ENCODE results near the gene HOXA9. TPM values are rescaled to one million over a fixed set of nuclear protein-coding genes. Genes with fewer than 3 reads are reported as not detected.

Gene HOXA9
- polyA plus RNA-seq, 1 donor (not counting 4 experiments of a cell fraction or from before 2014, with no cell fraction given): 28.1 TPM

DNA sequence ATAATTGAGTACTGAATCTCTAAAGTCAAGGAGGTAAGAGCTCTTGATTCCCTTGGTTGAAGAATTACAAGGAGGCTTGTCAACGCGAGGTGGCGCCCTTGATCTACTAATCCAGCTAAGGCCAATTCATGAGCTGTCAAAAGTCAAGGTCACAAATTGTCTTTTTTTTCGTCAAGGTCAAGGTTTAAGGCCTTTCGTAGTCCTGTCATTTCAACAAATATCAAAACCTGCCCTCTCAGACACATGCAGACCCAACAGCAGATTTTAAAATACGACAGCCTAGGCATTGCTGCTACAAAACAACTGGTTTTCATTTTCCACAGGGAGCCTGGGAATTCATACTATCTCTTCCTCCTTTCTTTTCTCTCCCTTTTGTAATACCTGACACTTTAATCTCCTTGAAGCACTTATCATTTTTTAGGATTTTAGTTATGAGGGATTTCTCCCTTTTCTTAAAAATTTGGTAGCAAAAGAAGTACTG is 31.0 kb upstream of the HOXA9 start:
- Histone ChIP-seq H3K9me1 (ENCODE audit: control insufficient read depth, extremely low read depth, insufficient read depth, low read length) (no peaks in the 10 kb centered on the region), H4K20me1 (ENCODE audit: control insufficient read depth, extremely low read depth, insufficient read depth, low read length) (no peaks in the 10 kb centered on the region), H3K4me3 (ENCODE audit: control insufficient read depth in 2 of 3, extremely low read depth in 1 of 3, insufficient read depth in 2 of 3, low read depth in 1 of 3, low read length in 3 of 3) (no peak overlapping the region), H2AFZ (ENCODE audit: control insufficient read depth, low read length) (no peak overlapping the region), H3K79me2 (ENCODE audit: control insufficient read depth, insufficient read depth, low read length) (no peaks in the 10 kb centered on the region), H3K27me3 (ENCODE audit: control insufficient read depth, extremely low read depth, insufficient read depth, low read length) (peaks cover 84% of the 10 kb centered on the region), H3K27ac (ENCODE audit: control insufficient read depth, insufficient read depth, low read length) (no peak overlapping the region), H3K4me2 (ENCODE audit: control insufficient read depth, extremely low read depth, insufficient read depth, low read depth, low read length) (peak overlapping the region; percentile 41), H3K9ac (ENCODE audit: control insufficient read depth, extremely low read depth, insufficient read depth, low read length) (no peak overlapping the region), H3K9me3 (ENCODE audit: control insufficient read depth, low read depth, low read length) (no peaks in the 10 kb centered on the region), H3K36me3 (ENCODE audit: control insufficient read depth in 2 of 2, extremely low read depth in 1 of 2, insufficient read depth in 2 of 2, low read length in 2 of 2) (no peaks in the 10 kb centered on the region), H3K4me1 (ENCODE audit: control insufficient read depth, extremely low read depth, insufficient read depth, low read length) (peaks cover 9% of the 10 kb centered on the region)
- TF ChIP-seq EZH2 (IDR thresholded peaks at IDR 0.05; ENCODE audit: low read length): peak; percentile 7
- TF ChIP-seq, protein P1, sequence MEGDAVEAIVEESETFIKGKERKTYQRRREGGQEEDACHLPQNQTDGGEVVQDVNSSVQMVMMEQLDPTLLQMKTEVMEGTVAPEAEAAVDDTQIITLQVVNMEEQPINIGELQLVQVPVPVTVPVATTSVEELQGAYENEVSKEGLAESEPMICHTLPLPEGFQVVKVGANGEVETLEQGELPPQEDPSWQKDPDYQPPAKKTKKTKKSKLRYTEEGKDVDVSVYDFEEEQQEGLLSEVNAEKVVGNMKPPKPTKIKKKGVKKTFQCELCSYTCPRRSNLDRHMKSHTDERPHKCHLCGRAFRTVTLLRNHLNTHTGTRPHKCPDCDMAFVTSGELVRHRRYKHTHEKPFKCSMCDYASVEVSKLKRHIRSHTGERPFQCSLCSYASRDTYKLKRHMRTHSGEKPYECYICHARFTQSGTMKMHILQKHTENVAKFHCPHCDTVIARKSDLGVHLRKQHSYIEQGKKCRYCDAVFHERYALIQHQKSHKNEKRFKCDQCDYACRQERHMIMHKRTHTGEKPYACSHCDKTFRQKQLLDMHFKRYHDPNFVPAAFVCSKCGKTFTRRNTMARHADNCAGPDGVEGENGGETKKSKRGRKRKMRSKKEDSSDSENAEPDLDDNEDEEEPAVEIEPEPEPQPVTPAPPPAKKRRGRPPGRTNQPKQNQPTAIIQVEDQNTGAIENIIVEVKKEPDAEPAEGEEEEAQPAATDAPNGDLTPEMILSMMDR (optimal IDR thresholded peaks at IDR 0.05 in 1 of 3, IDR thresholded peaks at IDR 0.05 in 1 of 3, conservative IDR thresholded peaks at IDR 0.05 in 1 of 3; ENCODE audit: extremely low read depth in 1 of 3, insufficient read depth in 2 of 3, low read length in 3 of 3): peak; percentile 62 to 90 (median 71)
- DNase-seq (ENCODE audit: low read depth, low spot score) (peak; percentile 57), FAIRE-seq (peak; percentile 93)
- dilution Hi-C loops (cut with MboI; ENCODE audit: extremely low pct_ligation_motif_present, low sequenced_read_pairs): no loop called here

DNA sequence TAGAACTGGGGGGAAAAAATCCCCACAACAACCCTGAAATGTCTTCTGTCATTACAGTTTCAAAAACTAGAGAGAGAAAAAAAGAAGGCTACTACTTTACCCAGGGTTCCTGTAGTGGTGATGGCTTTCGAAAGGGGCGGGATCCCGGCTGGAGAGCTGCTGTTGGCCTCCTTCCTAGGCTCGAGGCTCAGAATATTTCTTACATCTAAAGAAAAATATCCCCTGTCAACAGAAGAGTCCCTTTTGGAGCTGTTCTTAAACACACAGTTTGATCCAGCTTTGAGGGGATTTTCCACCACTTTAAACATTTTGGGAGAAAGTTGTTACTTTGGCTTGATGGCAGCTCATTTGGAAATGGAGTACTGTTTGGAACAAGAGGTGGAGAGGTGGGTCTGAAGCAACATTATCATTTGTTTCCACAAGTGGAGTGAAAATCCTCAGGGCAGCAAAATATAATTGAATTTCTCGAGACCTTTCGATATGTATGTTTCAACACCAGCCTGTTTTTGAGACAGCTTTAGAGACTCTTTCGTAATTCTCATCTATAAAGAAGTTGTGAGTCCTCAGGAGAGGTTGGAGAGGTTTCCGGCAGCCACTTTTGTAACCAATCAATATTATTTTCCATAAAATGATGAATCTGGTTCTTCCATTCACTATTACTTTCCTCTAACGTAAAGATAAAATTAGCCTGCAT is 29.5 kb upstream of the HOXA9 start:
- Histone ChIP-seq H3K79me2 (ENCODE audit: control insufficient read depth, insufficient read depth, low read length) (no peaks in the 10 kb centered on the region), H3K27ac (ENCODE audit: control insufficient read depth, insufficient read depth, low read length) (no peak overlapping the region), H4K20me1 (ENCODE audit: control insufficient read depth, extremely low read depth, insufficient read depth, low read length) (no peaks in the 10 kb centered on the region), H3K36me3 (ENCODE audit: control insufficient read depth in 2 of 2, extremely low read depth in 1 of 2, insufficient read depth in 2 of 2, low read length in 2 of 2) (no peaks in the 10 kb centered on the region), H3K27me3 (ENCODE audit: control insufficient read depth, extremely low read depth, insufficient read depth, low read length) (peaks cover 87% of the 10 kb centered on the region), H3K4me3 (ENCODE audit: control insufficient read depth in 2 of 3, extremely low read depth in 1 of 3, insufficient read depth in 2 of 3, low read depth in 1 of 3, low read length in 3 of 3) (no peak overlapping the region), H3K9ac (ENCODE audit: control insufficient read depth, extremely low read depth, insufficient read depth, low read length) (no peak overlapping the region), H3K9me3 (ENCODE audit: control insufficient read depth, low read depth, low read length) (no peaks in the 10 kb centered on the region), H3K9me1 (ENCODE audit: control insufficient read depth, extremely low read depth, insufficient read depth, low read length) (no peaks in the 10 kb centered on the region), H3K4me2 (ENCODE audit: control insufficient read depth, extremely low read depth, insufficient read depth, low read depth, low read length) (no peak overlapping the region), H2AFZ (ENCODE audit: control insufficient read depth, low read length) (no peak overlapping the region), H3K4me1 (ENCODE audit: control insufficient read depth, extremely low read depth, insufficient read depth, low read length) (peaks cover 2% of the 10 kb centered on the region)
- dilution Hi-C loops (cut with MboI; ENCODE audit: extremely low pct_ligation_motif_present, low sequenced_read_pairs): no loop called here
- no peak for TF ChIP-seq EZH2 (IDR thresholded peaks at IDR 0.05; ENCODE audit: low read length)
- no peak for FAIRE-seq
- no peak for DNase-seq (ENCODE audit: low read depth, low spot score)

Measured in keratinocyte (primary cell).